Limb (tissue), 2 donors: ENCODE measurements around the gene ZNF350.
"Not testable (repeated sequence)": the region's sequence is repeated elsewhere in the genome, so short reads cannot be mapped to it uniquely, and the experiment has no call there.

ENCODE experiments used
- DNase-seq, 2 donors: peaks; one replicate each; pipeline ENCODE4 v3.0.0-alpha.2; 2016; ENCODE audit errors: extremely low spot score in 2 of 2

Gene ZNF350

DNA sequence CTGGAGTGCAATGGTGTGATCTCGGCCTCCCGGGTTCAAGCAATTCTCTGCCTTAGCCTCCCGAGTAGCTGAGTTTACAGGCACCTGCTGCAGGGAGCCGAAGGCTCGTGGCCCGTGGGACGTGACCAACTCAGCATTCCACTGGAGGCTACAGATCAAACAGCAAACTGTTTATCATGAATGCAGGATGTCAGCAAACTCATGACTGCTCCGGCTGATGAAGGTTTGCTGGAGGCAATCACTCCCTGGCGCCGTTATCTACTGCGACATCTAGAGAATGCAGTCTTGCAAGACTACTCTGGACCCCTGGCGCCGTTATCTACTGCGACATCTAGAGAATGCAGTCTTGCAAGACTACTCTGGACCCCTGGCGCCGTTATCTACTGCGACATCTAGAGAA, 10.9 kb downstream of the ZNF350 start:
- DNase-seq: not testable (repeated sequence)

DNA sequence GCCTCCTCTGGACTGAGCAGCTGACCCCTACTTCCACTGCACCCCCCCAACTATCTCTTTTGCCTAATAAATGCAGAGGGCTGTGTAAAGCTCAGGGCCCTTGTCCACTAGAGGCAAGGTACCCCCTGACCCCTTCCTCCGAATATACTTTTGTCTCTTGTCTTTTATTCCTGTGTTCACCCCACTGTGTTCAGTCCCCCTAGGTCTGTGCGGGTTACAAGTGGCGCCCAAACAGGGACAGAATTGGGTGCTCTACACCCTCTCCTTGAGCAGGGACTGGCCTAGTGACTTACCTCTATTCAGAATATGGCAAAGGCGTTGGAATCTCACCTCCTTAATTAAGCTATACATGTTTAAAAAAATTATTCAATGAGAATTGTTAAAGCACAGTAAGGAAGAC, 15.0 kb downstream of the ZNF350 start:
- no peak for DNase-seq

GRCh38 chr19:51970718-51971117, 15.9 kb downstream of the ZNF350 start:
- no peak for DNase-seq

GRCh38 chr19:51965583-51965982, 21.1 kb downstream of the ZNF350 start:
- no peak for DNase-seq

DNA sequence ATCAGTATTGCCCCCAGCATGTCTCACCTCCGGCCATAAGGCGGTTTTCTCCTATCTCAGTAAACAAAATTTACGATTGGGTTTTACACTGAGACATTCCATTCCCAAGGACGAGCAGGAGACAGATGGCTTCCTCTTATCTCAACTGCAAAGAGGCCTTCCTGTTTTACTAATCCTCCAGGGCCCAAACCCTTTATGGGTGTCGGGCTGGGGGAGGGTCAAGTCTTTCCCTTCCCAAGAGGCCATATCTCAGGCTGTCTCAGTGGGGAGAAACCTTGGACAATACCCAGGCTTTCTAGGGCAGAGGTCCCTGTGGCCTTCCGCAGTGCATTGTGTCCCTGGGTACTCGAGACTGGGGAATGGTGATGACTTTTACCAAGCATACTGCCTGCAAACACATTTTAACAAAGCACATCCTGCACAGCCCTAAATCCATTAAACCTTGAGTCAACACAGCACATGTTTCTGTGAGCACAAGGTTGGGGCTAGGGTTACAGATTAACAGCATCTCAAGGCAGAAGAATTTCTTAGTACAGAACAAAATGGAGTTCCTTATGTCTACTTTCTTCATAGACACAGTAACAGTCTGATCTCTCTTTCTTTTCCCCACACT, 25.9 kb downstream of the ZNF350 start:
- not testable (repeated sequence) for DNase-seq

DNA sequence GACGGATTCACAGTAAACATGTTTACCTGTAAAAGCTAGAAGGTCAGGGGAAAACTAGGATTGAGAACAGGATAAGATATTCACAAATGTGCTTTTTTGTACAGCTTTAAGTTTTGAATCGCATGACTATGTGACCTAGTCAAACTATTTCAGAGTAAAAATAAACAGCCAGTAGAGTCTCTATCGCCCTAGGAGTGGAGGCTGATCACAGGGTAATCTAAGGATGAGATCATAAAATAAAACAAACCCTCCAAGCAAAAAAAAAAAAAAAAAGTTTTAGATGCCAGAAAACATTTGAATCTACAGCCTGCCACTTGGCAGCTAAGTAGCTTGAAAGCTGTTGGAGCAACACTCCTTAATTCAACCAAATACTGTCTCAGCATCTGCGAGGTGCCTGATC, 26.8 kb downstream of the ZNF350 start:
- DNase-seq: no peak

GRCh38 chr19:51957846-51958245, 28.8 kb downstream of the ZNF350 start:
- not testable (repeated sequence) for DNase-seq

- peak; percentile 70 to 73 for DNase-seq
These were observed 37.7 kb downstream of the ZNF350 start for GRCh38 chr19:51948975-51949374.

DNA sequence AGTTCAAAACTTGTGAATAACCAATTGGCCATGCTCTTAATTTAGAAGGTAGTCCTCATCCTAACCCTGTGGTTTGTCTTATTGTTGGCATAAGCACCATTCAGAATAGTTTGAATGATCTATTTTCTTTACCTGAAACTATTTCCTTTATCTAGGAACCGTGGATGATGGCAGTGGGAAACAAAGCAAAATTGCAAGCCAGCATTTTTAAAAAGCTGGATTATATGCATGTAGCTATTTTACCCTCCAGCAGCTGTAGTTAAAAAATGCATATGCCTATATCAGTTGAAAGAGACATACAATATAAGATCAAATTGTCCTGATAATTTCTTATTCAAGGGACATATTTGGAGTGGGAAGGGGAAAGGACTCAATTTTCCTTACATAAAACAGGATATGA, 40.0 kb downstream of the ZNF350 start:
- no peak for DNase-seq

- no peak for DNase-seq
These were observed 41.7 kb downstream of the ZNF350 start for GRCh38 chr19:51944798-51945552.

GRCh38 chr19:51938936-51939335, 47.7 kb downstream of the ZNF350 start:
- DNase-seq: no peak

DNA sequence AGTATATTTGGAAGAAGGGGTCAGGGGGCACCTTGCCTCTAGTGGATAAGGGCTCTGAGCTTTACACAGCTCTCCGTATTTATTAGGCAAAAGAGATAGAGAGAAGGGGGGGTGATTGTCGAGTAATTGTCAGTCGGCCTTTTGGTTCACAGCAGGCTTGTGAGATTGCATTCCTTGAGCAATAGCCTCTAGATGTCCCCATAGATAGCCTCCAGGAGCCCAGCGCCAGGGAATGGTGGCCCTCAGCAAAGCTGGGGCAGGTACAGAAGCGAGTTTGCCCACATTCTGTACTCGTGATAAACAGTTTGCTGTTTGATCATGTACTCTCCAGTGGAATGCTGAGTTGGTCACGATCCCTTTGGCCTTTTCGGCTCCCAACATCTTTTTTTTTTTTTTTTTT, 54.7 kb downstream of the ZNF350 start:
- DNase-seq: no peak

DNA sequence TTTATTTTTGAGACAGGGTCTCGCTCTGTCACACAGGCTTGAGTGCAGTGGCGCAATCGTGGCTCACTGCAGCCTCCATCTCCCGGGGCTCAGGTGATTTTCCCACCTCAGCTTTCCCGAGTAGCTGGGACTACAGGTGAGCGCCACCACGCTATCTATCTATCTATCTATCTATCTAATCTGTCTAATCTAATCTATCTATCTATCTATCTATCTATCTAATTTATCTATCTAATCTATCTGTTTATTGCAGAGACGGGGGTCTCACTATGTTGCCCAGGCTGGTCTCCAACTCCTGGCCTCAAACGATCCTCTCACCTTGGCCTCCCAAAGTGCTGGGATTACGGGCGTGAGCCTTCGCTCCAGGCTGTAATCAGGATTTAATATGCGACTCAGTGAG, 58.8 kb downstream of the ZNF350 start:
- DNase-seq: no peak

DNA sequence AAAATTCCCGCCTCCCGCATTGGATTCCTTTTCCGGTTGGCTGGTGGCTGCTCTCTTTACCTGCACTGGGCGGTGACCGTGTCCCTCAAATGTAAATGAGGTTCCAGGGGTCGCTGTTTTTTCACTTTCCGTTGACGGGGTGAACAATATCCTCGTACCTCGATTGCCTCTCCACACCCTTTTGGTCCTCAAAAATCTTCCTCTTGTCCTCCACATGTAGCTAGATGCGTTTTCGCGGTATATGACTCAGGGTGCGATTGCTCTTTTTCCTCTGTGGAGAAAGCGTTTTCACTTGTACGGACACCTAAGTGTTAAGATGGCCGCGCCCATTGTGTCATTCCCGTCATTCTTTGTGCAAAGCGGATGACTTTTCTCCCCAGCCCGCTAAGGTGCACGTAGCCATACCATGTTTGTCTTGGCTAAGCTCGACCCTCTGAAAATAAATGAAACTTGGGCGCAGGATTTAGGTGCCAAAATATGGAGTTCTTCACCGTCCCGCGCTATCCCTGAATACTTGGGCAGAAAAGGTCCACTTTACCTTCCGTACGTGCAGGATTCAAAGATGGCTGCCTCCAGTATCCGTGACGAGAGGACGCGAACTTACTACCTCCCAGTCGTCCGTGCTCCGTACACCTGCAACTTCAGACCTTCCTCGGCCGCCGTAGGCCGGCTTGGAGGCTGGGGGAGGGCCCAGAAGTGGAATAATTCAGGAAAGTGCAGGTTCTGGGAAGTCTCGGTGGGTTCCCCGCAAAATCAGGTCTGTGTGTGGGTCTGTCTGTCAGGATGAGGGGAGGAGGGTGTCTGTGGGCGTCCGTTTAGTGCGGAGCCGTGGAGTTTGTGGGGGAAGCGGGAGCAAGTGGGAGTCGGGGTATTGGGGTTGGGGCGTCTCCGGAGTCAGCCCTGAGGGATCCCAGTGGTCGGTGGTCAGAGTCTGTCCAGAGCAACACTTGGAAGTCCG, 59.6 kb downstream of the ZNF350 start, which contains the start of gene ZNF613:
Gene ZNF613 (plus strand): TSS at position 689 of the 958 bp plus-strand sequence. CDS start 8,749 bp downstream, outside the sequence.
- peak; percentile 92 to 95 for DNase-seq

- no peak for DNase-seq
These were observed 60.2 kb downstream of the ZNF350 start for GRCh38 chr19:51926426-51926783.

DNA sequence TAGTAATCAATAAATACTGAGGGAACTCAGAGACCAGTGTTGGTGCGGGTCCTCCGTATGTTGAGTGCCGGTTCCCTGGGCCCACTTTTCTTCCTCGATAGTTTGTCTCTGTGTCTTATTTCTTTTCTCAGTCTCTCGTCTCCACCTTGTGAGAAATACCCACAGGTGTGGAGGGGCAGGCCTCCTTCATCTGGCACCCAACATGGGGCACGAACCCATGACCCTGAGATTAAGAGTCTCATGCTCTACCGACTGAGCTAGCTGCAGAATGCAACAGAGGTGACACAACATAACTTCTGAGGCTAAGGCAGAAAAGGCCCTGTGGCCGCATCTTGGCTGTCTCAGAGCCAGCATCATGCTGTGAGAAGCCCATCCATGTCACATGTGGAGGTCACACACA, 64.7 kb downstream of the ZNF350 start:
- no peak for DNase-seq

DNA sequence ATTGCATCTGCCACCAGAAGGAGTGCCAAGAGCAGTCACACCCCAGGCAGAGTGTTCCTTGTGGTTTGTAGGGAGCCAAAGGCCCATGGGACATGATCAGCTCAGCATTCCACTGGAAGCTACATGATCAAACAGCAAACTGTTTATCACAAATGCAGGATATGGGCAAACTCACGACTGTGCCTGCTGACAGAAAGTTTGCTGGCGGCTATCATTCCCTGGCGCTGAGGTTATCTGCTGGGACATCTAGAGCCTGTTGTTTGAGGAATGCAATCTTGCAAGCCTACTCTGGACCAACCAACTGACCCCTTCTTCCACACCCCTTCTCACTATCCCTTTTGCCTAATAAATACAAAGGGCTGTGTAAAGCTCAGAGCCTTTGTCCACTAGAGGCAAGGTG, 67.0 kb downstream of the ZNF350 start:
- no peak for DNase-seq

- DNase-seq: no peak
These were observed 70.5 kb downstream of the ZNF350 start for GRCh38 chr19:51916167-51916566.

- DNase-seq: no peak
These were observed 71.2 kb downstream of the ZNF350 start for GRCh38 chr19:51915324-51915867.
